Esophagus squamous epithelium (tissue), 4 donors: ENCODE results near the gene ILK.

Experiments
- CTCF ChIP-seq, 6 experiments: fragments of 450-650 bp in 4 of 6; fragments of 200-600 bp in 2 of 6; sonication (generic) in 2 of 6; IDR thresholded peaks; one replicate each; pipeline ENCODE4 v1.5.1; 2016 to 2019; ENCODE audit warnings: antibody characterized with exemption in 6 of 6, mild to moderate bottlenecking in 4 of 6, moderate library complexity in 4 of 6
- POLR2A ChIP-seq, 4 donors: fragments of 450-650 bp; IDR thresholded peaks; one replicate each; pipeline ENCODE4 v1.6.1; 2017; ENCODE audit warnings: antibody characterized with exemption in 4 of 4, mild to moderate bottlenecking in 4 of 4, moderate library complexity in 3 of 4

- TF ChIP-seq POLR2A (IDR thresholded peaks at IDR 0.05) (no peak), CTCF (IDR thresholded peaks at IDR 0.05) (no peak)
Measured at GRCh38 chr11:6620636-6621035, 17.1 kb downstream of the ILK start.
